Neural progenitor cell (in vitro differentiated cells): ENCODE data around the gene SLC4A11. TPM values are rescaled to one million over a fixed set of nuclear protein-coding genes. Genes with fewer than 3 reads are reported as not detected.

Experiments
- DNase-seq: peaks from one replicate; pipeline ENCODE4 v3.0.0-alpha.2; 2016; ENCODE audit warnings: low spot score
- H2AFZ ChIP-seq: fragments of 200-600 bp; sonication (generic); replicated peaks from 2 replicates; pipeline ENCODE4 v1.6.1; 2016; ENCODE audit warnings: antibody characterized with exemption
- H3F3A ChIP-seq: fragments of 200-600 bp; sonication (generic); 2 replicates; pipeline ENCODE4 v1.6.1; 2016; ENCODE audit warnings: antibody characterized with exemption, low read depth
- H3K27ac ChIP-seq: fragments of 200-600 bp; sonication (generic); 2 replicates; pipeline ENCODE4 v1.5.1; 2016; ENCODE audit warnings: mild to moderate bottlenecking
- H3K27me3 ChIP-seq: fragments of 200-600 bp; sonication (generic); 2 replicates; pipeline ENCODE4 v1.6.1; 2016; ENCODE audit warnings: mild to moderate bottlenecking, moderate library complexity
- H3K36me3 ChIP-seq: fragments of 200-600 bp; sonication (generic); 2 replicates; pipeline ENCODE4 v1.5.1; 2016
- H3K4me1 ChIP-seq: fragments of 200-600 bp; sonication (generic); 2 replicates; pipeline ENCODE4 v1.6.1; 2016; ENCODE audit warnings: mixed run types
- H3K4me2 ChIP-seq: fragments of 200-600 bp; sonication (generic); 2 replicates; pipeline ENCODE4 v1.6.1; 2016
- H3K4me3 ChIP-seq: fragments of 200-600 bp; sonication (generic); 2 replicates; pipeline ENCODE4 v1.5.1; 2016
- H3K79me2 ChIP-seq: fragments of 200-600 bp; sonication (generic); 2 replicates; pipeline ENCODE4 v1.6.1; 2016; ENCODE audit warnings: low read depth
- H3K9ac ChIP-seq: fragments of 200-600 bp; sonication (generic); 2 replicates; pipeline ENCODE4 v1.6.1; 2016
- H3K9me3 ChIP-seq: fragments of 200-600 bp; sonication (generic); 2 replicates; pipeline ENCODE4 v1.5.1; 2016; ENCODE audit warnings: low read depth
- H4K20me1 ChIP-seq: fragments of 200-600 bp; sonication (generic); 2 replicates; pipeline ENCODE4 v1.6.1; 2016; ENCODE audit warnings: low read depth
- H3K27ac Mint-ChIP-seq: 3 replicates; pipeline ENCODE4 v1.8.0; 2021; ENCODE audit warnings: mixed read lengths
- H3K27me3 Mint-ChIP-seq: 2 replicates; pipeline ENCODE4 v1.8.0; 2022; ENCODE audit warnings: low read depth, mild to moderate bottlenecking, inconsistent platforms, moderate library complexity, mixed read lengths; ENCODE audit not compliant: insufficient read depth
- H3K36me3 Mint-ChIP-seq: 3 replicates; pipeline ENCODE4 v1.8.0; 2021; ENCODE audit warnings: mixed read lengths
- H3K4me1 Mint-ChIP-seq: 3 replicates; pipeline ENCODE4 v1.8.0; 2021; ENCODE audit warnings: mixed read lengths
- H3K4me3 Mint-ChIP-seq: 3 replicates; pipeline ENCODE4 v1.8.0; 2021; ENCODE audit warnings: mild to moderate bottlenecking, moderate library complexity, mixed read lengths
- H3K9me3 Mint-ChIP-seq: 3 replicates; pipeline ENCODE4 v1.8.0; 2020; ENCODE audit warnings: mixed read lengths
- EZH2 ChIP-seq: fragments of 200-600 bp; sonication (generic); IDR thresholded peaks from 2 replicates; pipeline ENCODE4 v1.6.1; 2017; ENCODE audit warnings: antibody characterized with exemption, mild to moderate bottlenecking, moderate library complexity
- EZH2phosphoT487 ChIP-seq: fragments of 200-600 bp; sonication (generic); IDR thresholded peaks from 2 replicates; pipeline ENCODE4 v1.6.1; 2017; ENCODE audit warnings: antibody characterized with exemption
- total RNA-seq: library from RNA; depleted of rRNA; stranded (reverse); fragments of >200 nt; gene quantifications from 2 replicates; pipeline ENCODE4 v1.2.3, GENCODE V29; 2015; ENCODE audit warnings: low replicate concordance
- TF ChIP-seq, protein P1 (sequence below): fragments of 200-600 bp; sonication (generic); IDR thresholded peaks from 2 replicates; pipeline ENCODE4 v1.5.1; 2017; ENCODE audit warnings: antibody characterized with exemption, mild to moderate bottlenecking

Gene SLC4A11
- total RNA-seq, 1 donor from 2014 or later: 0.95 TPM

DNA sequence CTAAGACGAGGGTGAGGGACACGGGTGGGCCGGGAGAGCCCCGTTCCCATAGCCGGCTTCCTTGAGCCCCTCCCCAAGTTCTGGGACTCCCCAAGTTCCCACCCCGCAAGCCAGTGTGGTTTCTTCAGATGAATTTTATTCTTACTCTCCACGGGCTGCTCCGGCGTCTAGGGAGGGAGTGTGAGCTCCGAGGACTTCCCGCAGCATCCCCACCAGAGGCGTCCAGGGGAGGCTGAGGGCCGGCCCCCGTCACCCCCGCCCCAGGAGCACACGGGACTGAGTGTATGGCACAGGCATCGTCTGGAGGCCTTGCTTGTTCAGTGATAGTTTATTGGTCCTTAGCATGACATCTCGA lies 10.0 kb upstream of the SLC4A11 start:
- peaks cover 4% of the 10 kb centered on the region for H3K4me1 ChIP-seq
- no peak overlapping the region for H3K9ac ChIP-seq
- no peaks in the 10 kb centered on the region for H3K9me3 Mint-ChIP-seq
- H3K9me3 ChIP-seq: no peaks in the 10 kb centered on the region
- peak overlapping the region; percentile 42 for H3K4me3 ChIP-seq
- peaks cover 18% of the 10 kb centered on the region for H4K20me1 ChIP-seq
- H3K36me3 ChIP-seq: no peaks in the 10 kb centered on the region
- H3K27me3 Mint-ChIP-seq: peaks cover 31% of the 10 kb centered on the region
- no peak overlapping the region for H3K27ac Mint-ChIP-seq
- no peak for DNase-seq
- H3K4me3 Mint-ChIP-seq: no peak overlapping the region
- TF ChIP-seq EZH2phosphoT487 (peak; percentile 14), EZH2 (no peak)
- TF ChIP-seq, protein P1, sequence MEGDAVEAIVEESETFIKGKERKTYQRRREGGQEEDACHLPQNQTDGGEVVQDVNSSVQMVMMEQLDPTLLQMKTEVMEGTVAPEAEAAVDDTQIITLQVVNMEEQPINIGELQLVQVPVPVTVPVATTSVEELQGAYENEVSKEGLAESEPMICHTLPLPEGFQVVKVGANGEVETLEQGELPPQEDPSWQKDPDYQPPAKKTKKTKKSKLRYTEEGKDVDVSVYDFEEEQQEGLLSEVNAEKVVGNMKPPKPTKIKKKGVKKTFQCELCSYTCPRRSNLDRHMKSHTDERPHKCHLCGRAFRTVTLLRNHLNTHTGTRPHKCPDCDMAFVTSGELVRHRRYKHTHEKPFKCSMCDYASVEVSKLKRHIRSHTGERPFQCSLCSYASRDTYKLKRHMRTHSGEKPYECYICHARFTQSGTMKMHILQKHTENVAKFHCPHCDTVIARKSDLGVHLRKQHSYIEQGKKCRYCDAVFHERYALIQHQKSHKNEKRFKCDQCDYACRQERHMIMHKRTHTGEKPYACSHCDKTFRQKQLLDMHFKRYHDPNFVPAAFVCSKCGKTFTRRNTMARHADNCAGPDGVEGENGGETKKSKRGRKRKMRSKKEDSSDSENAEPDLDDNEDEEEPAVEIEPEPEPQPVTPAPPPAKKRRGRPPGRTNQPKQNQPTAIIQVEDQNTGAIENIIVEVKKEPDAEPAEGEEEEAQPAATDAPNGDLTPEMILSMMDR: no peak
- H3K27ac ChIP-seq: no peak overlapping the region
- H2AFZ ChIP-seq: no peak overlapping the region
- H3F3A ChIP-seq: peaks cover 13% of the 10 kb centered on the region
- peak overlapping the region; percentile 70 for H3K4me2 ChIP-seq
- peaks cover 41% of the 10 kb centered on the region for H3K27me3 ChIP-seq
- peaks cover 5% of the 10 kb centered on the region for H3K4me1 Mint-ChIP-seq
- no peaks in the 10 kb centered on the region for H3K79me2 ChIP-seq
- H3K36me3 Mint-ChIP-seq: peaks cover 7% of the 10 kb centered on the region

DNA sequence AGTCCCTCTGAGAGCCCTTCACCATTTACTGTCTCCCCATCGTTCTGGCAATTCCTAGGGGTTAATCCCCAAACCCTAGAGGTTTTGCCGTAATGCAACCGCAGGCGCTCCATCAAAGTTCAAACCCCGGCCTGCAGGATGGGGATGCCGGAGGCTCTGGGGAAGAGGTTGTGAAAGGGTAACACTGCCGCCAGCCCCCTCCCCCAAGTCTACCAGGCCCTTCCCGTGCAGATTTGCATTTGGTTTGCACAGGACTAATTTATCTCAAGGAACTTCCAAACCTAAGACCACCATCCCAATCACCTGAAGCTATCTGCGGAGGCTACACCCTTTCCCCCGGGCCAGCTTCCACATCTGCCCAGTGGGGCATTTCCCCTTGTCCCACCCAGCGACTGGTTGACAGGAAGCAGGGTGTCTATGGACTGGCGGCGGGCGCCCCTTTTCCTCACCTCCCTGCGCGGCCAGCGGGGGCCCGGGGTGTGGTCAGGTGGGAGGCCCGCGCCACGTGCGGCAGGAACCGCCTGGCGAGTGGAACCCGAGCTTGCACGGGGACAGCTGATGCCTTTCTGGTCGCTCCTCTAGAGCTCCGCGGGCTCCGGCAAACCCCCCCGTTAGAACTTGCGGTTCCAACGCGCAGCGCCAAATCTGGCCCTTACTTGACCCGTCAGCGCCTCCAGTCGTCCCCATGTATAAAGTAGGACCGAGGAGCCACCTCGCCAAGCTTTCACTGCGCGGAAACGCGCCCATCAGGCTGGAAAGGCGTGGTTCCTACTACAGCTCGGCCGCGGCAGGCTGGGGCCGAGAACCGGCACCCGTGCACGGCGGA lies 9.4 kb upstream of the SLC4A11 start:
- no peak overlapping the region for H2AFZ ChIP-seq
- H3F3A ChIP-seq: peaks cover 13% of the 10 kb centered on the region
- H3K79me2 ChIP-seq: no peaks in the 10 kb centered on the region
- Mint-ChIP-seq H3K4me1 (peaks cover 5% of the 10 kb centered on the region), H3K4me3 (no peak overlapping the region), H3K27me3 (peaks cover 36% of the 10 kb centered on the region), H3K9me3 (no peaks in the 10 kb centered on the region), H3K36me3 (peaks cover 7% of the 10 kb centered on the region), H3K27ac (no peak overlapping the region)
- peaks cover 18% of the 10 kb centered on the region for H4K20me1 ChIP-seq
- peaks cover 4% of the 10 kb centered on the region for H3K4me1 ChIP-seq
- peak; percentile 83 for DNase-seq
- H3K27me3 ChIP-seq: peaks cover 41% of the 10 kb centered on the region
- no peaks in the 10 kb centered on the region for H3K9me3 ChIP-seq
- H3K36me3 ChIP-seq: no peaks in the 10 kb centered on the region
- peak overlapping the region; percentile 70 for H3K4me2 ChIP-seq
- H3K4me3 ChIP-seq: peak overlapping the region; percentile 42
- H3K27ac ChIP-seq: no peak overlapping the region
- no peak overlapping the region for H3K9ac ChIP-seq
- TF ChIP-seq EZH2: peak; percentile 64
- TF ChIP-seq EZH2phosphoT487: peak; percentile 39
- TF ChIP-seq, protein P1: peak; percentile 28

DNA sequence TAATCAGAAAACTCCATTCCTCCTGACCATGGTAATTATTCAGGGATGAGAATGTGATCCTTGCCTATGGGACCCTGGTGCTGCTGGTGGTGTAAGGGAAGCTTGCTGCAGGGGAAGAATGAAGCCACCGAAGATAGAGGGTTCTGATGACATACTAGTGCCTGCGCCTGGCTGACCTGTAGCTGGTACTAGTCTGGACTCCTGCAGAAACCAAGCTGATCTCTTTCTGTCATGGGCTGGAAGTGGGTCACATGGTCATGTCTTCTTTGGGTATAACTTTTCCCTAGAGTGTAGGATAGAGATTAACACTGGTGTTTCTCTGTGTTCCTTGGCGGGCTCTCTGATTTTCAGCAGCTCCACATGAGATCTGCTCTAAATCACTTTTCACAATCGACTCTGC lies 8.6 kb upstream of the SLC4A11 start:
- Mint-ChIP-seq H3K4me3 (no peak overlapping the region), H3K9me3 (no peaks in the 10 kb centered on the region), H3K27me3 (peaks cover 37% of the 10 kb centered on the region), H3K36me3 (peaks cover 7% of the 10 kb centered on the region), H3K4me1 (peaks cover 5% of the 10 kb centered on the region), H3K27ac (no peak overlapping the region)
- peaks cover 41% of the 10 kb centered on the region for H3K27me3 ChIP-seq
- H3F3A ChIP-seq: peaks cover 13% of the 10 kb centered on the region
- no peaks in the 10 kb centered on the region for H3K9me3 ChIP-seq
- no peaks in the 10 kb centered on the region for H3K79me2 ChIP-seq
- peaks cover 4% of the 10 kb centered on the region for H3K4me1 ChIP-seq
- H2AFZ ChIP-seq: no peak overlapping the region
- H3K9ac ChIP-seq: no peak overlapping the region
- H3K4me2 ChIP-seq: no peak overlapping the region
- no peak for DNase-seq
- TF ChIP-seq EZH2 (no peak), EZH2phosphoT487 (no peak)
- TF ChIP-seq, protein P1: no peak
- peaks cover 18% of the 10 kb centered on the region for H4K20me1 ChIP-seq
- H3K4me3 ChIP-seq: no peak overlapping the region
- H3K36me3 ChIP-seq: no peaks in the 10 kb centered on the region
- no peak overlapping the region for H3K27ac ChIP-seq
